Stomach smooth muscle (tissue), 2 donors: ENCODE measurements around the gene PSMD14.
"Not testable (repeated sequence)": the region's sequence is repeated elsewhere in the genome, so short reads cannot be mapped to it uniquely, and the experiment has no call there.

Source experiments
- H3K27ac ChIP-seq: one replicate; pipeline ENCODE4 v1.7.0; 2013; ENCODE audit warnings: mild to moderate bottlenecking, low read length, inconsistent platforms
- H3K27me3 ChIP-seq, 2 donors: one replicate each; pipeline ENCODE4 v1.7.0; 2013; ENCODE audit warnings: low read length in 2 of 2; ENCODE audit not compliant: insufficient read depth in 2 of 2, control insufficient read depth in 1 of 2
- H3K36me3 ChIP-seq, 2 donors: one replicate each; pipeline ENCODE4 v1.7.0; 2013; ENCODE audit warnings: low read length in 2 of 2; ENCODE audit not compliant: control insufficient read depth in 2 of 2, insufficient read depth in 2 of 2
- H3K4me1 ChIP-seq: one replicate; pipeline ENCODE4 v1.7.0; 2013; ENCODE audit warnings: low read length; ENCODE audit not compliant: control insufficient read depth, insufficient read depth
- H3K4me3 ChIP-seq, 2 donors: one replicate each; pipeline ENCODE4 v1.7.0; 2013; ENCODE audit warnings: low read length in 2 of 2
- H3K9ac ChIP-seq, 2 donors: one replicate each; pipeline ENCODE4 v1.7.0; 2013; ENCODE audit warnings: low read length in 2 of 2, mild to moderate bottlenecking in 1 of 2
- H3K9me3 ChIP-seq, 2 donors: one replicate each; pipeline ENCODE4 v1.7.0; 2013; ENCODE audit warnings: low read length in 2 of 2; ENCODE audit not compliant: control insufficient read depth in 2 of 2
- donor health status: healthy.
- donor health status: Pancreatic carcinoma.

Gene PSMD14

GRCh38 chr2:161357097-161357496 is 48.9 kb downstream of the PSMD14 start:
- Histone ChIP-seq H3K4me3 (no peak overlapping the region), H3K4me1 (no peaks in the 10 kb centered on the region), H3K9ac (no peak overlapping the region), H3K27ac (no peak overlapping the region), H3K27me3 (no peaks in the 10 kb centered on the region), H3K36me3 (no peaks in the 10 kb centered on the region), H3K9me3 (no peaks in the 10 kb centered on the region)

DNA sequence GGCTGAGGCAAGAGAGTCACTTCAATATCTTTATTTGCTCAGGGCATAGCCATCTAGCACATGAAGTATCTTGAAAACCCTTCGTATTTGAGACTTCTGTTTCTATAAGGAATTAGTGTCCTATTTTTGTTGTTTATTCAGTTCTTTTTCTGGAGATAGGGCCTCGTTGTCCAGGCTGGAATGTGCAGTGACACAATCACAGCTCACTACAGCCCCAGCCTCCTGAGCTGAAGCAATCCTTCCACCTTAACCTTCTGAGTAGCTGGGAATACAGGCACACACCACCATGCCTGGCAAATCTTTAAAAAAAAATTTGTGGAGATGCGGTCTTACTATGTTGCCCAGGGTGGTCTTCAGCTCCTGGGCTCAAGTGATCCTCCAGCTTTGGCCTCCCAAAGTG is 50.6 kb downstream of the PSMD14 start:
- no peak overlapping the region for H3K27ac ChIP-seq
- no peak overlapping the region for H3K4me3 ChIP-seq
- H3K9me3 ChIP-seq: peaks cover 0 to 5% of the 10 kb centered on the region in 2 donors
- no peaks in the 10 kb centered on the region for H3K4me1 ChIP-seq
- H3K27me3 ChIP-seq: no peaks in the 10 kb centered on the region
- no peak overlapping the region for H3K9ac ChIP-seq
- H3K36me3 ChIP-seq: no peaks in the 10 kb centered on the region

- not testable (repeated sequence) for H3K4me1 ChIP-seq, H3K4me3 ChIP-seq, H3K9me3 ChIP-seq, H3K27ac ChIP-seq, H3K9ac ChIP-seq, H3K36me3 ChIP-seq, H3K27me3 ChIP-seq
Observed at GRCh38 chr2:161360095-161360654, 52.0 kb downstream of the PSMD14 start.

GRCh38 chr2:161362568-161363166 is 54.4 kb downstream of the PSMD14 start:
- Histone ChIP-seq H3K36me3 (peaks cover 0 to 1% of the 10 kb centered on the region in 2 donors), H3K27ac (no peak overlapping the region), H3K27me3 (no peaks in the 10 kb centered on the region), H3K9ac (no peak overlapping the region), H3K4me1 (no peaks in the 10 kb centered on the region), H3K9me3 (peaks cover 0 to 5% of the 10 kb centered on the region in 2 donors), H3K4me3 (no peak overlapping the region)

GRCh38 chr2:161367675-161368074 is 59.5 kb downstream of the PSMD14 start:
- H3K9me3 ChIP-seq: peaks cover 0 to 3% of the 10 kb centered on the region in 2 donors
- no peaks in the 10 kb centered on the region for H3K4me1 ChIP-seq
- no peak overlapping the region for H3K9ac ChIP-seq
- no peak overlapping the region for H3K27ac ChIP-seq
- peaks cover 6 to 11% of the 10 kb centered on the region in 2 donors for H3K36me3 ChIP-seq
- H3K4me3 ChIP-seq: no peak overlapping the region
- no peaks in the 10 kb centered on the region for H3K27me3 ChIP-seq

DNA sequence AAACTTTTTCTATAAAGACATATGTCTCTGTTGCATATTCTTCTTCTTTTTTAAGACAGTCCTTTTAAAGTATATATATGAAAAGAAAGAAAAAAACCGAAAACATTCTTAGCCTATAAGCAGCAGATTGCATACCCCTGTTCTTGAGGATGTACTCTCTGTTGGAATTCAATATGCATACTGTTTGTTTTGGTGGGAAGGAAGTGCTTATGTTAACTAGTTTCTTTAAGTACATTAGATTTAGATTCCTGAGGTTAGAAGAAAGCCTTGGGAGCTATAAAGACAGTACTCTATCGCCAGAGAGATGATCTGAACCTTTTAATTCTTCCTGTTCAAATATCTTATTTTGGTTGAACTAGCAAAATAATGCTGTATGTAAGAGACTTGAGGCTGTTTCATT is 61.1 kb downstream of the PSMD14 start:
- Histone ChIP-seq H3K4me3 (no peak overlapping the region), H3K4me1 (no peaks in the 10 kb centered on the region), H3K36me3 (peaks cover 6 to 11% of the 10 kb centered on the region in 2 donors), H3K9me3 (no peaks in the 10 kb centered on the region), H3K27me3 (no peaks in the 10 kb centered on the region), H3K27ac (no peak overlapping the region), H3K9ac (no peak overlapping the region)

DNA sequence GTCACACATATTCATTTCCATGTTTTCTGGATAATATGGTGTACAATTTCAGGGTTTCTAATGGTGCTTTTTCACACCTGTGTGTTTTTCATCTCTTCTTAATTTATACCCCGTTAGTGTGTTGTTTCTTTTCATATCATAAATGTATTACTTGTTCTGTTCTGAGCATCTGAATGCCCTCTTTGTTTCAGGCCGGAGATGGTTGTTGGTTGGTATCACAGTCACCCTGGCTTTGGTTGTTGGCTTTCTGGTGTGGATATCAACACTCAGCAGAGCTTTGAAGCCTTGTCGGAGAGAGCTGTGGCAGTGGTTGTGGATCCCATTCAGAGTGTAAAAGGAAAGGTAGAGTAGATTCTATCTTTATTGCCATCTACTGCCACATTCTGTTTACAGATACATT is 62.8 kb downstream of the PSMD14 start:
- H3K9ac ChIP-seq: no peak overlapping the region
- no peak overlapping the region for H3K4me3 ChIP-seq
- H3K36me3 ChIP-seq: peaks cover 6 to 11% of the 10 kb centered on the region in 2 donors
- no peaks in the 10 kb centered on the region for H3K9me3 ChIP-seq
- no peak overlapping the region for H3K27ac ChIP-seq
- no peaks in the 10 kb centered on the region for H3K27me3 ChIP-seq
- no peaks in the 10 kb centered on the region for H3K4me1 ChIP-seq

GRCh38 chr2:161371869-161372268 is 63.6 kb downstream of the PSMD14 start:
- no peaks in the 10 kb centered on the region for H3K27me3 ChIP-seq
- no peak overlapping the region for H3K27ac ChIP-seq
- H3K4me1 ChIP-seq: no peaks in the 10 kb centered on the region
- no peak overlapping the region for H3K9ac ChIP-seq
- H3K4me3 ChIP-seq: no peak overlapping the region
- peaks cover 6 to 11% of the 10 kb centered on the region in 2 donors for H3K36me3 ChIP-seq
- no peaks in the 10 kb centered on the region for H3K9me3 ChIP-seq

DNA sequence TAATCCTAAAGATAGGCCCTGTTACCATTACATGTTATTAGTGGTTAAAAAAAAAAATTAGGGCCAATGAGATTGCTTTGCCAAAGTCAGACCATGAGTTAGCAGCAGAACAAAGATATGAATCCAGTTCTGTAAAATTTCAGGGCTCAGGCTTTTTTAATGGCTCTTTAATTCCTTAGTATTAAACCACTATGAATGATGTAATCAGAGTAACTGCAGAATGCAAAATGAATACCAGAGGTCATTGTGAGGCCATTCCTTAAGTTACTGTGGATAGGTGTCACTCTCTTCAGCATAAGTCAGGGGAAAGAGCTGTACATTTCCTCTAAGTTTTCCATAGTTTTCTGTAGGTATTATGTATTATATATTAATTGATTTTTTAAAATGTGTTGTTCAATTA is 65.7 kb downstream of the PSMD14 start:
- Histone ChIP-seq H3K9ac (no peak overlapping the region), H3K9me3 (no peaks in the 10 kb centered on the region), H3K4me3 (no peak overlapping the region), H3K36me3 (peaks cover 6% of the 10 kb centered on the region in 2 donors), H3K27me3 (no peaks in the 10 kb centered on the region), H3K4me1 (no peaks in the 10 kb centered on the region), H3K27ac (no peak overlapping the region)

DNA sequence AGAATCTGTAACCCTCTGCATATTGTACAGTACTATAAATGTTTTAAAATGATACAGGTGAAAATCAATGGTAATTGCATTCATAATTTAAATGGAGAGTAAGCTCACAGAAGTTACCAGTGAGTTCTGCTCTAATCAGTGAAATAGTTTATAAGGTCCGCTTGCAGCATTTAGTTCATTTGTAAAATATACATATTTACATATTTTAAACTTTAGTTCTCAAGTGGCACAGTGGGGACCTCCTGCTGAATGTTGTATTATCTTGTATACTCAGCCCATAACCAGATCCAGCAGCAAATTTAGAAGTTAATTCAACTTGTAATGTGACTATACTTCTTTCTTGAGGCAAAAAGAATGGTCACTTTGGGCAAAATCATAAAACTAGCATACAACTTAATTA is 66.2 kb downstream of the PSMD14 start:
- Histone ChIP-seq H3K4me1 (no peaks in the 10 kb centered on the region), H3K9me3 (no peaks in the 10 kb centered on the region), H3K27ac (no peak overlapping the region), H3K36me3 (peaks cover 6% of the 10 kb centered on the region in 2 donors), H3K4me3 (no peak overlapping the region), H3K9ac (no peak overlapping the region), H3K27me3 (no peaks in the 10 kb centered on the region)

DNA sequence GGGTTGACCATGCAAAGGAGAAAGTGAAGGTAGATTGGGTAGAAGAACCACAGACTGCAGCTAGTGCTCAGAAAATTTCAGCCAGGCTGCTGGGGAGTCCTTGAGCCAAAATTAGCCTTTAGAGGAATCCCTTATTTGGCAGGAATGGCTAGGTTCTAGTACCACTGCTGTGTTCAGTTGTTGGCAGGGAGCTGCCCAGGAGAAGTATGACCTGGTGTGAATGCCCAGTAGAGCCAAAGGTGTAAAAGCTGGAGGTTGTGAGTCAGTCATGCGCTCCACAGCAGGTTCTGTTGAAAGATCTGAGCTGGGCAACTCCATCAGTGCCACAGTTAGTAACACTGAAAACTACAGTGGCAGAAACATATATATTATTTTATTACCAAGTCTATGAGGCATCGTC is 71.5 kb downstream of the PSMD14 start:
- Histone ChIP-seq H3K9me3 (no peaks in the 10 kb centered on the region), H3K4me1 (no peaks in the 10 kb centered on the region), H3K9ac (no peak overlapping the region), H3K27ac (no peak overlapping the region), H3K36me3 (no peaks in the 10 kb centered on the region), H3K27me3 (no peaks in the 10 kb centered on the region), H3K4me3 (no peak overlapping the region)
